ENCODE results near the gene ZNF302. TPM values are rescaled to one million over a fixed set of nuclear protein-coding genes. Genes with fewer than 3 reads are reported as not detected.

The ZNF302 gene
- total RNA-seq, 1 experiment from 2014 or later: 19.5 TPM

DNA sequence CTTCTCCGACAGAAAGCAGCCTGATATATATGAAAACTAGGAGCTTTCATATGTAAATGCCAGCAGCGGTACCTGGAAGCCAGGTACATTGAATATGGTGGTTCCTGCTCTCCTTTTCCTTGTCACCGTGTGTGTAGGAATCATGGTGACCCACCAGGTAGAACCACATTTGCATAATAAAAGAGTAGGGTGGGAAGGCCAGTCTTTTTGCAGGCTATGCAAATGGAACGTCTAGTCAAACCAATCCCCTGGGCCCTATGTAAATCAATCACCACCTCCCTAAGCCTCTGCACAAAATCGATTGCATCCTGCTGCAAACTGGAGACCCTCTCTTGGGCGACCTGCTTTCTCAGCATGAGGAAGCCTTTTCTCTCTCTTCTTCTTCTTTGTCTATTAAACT lies 34.4 kb downstream of the ZNF302 start:
- H3K9me3 ChIP-seq (ENCODE audit: insufficient read depth, low read depth): peaks cover 10% of the 10 kb centered on the region; the same call in 1 of the 2 replicates

DNA sequence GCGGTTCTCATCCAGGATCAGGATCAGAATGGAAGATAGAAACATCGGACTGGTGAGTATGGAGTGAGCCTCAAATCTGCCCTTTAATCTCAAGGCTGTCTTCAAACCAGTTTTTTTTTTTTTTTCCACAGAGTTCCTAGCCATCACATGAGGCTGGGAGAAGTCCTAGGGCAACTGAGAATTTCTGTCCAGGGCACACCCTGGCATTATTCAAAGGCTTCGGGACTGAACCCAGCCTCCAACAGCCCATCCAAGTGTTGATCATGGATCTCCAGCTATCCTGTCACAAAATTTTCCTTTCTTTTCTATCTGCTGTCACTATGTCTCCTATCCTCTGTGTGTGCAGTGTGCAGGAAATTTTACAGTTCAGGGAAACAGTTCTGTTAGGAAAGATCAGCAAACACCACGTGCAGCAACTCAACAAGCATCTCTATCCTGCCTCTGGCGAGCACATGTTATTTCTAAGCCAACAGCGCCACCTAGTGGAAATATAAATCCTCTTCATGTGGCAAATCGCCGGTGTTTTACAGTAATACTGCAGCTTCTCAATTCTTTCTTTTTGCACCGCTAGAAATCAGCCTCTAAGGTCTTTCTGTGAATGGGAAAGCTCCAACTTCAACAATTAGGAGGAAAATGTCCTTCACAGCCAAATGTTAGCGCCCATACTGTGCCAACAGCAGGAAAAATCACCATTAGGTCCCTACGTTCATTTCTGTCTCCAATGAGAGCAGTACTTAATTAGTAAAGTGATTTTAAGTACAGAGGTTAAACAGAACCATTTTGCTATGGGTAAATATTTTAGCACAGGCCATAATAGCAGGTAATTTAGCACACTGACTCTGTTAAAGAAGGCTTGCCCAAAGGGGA lies 35.1 kb downstream of the ZNF302 start:
- CTCF ChIA-PET: no interaction called here
- Histone ChIP-seq H3K4me1 (replicated peaks; ENCODE audit: insufficient read depth) (no peaks in the 10 kb centered on the region), H3K36me3 (ENCODE audit: low read depth) (no peaks in the 10 kb centered on the region), H3F3A (ENCODE audit: insufficient read depth, low read depth) (no peaks in the 10 kb centered on the region), H4K20me1 (ENCODE audit: insufficient read depth) (no peaks in the 10 kb centered on the region), H3K27ac (no peak overlapping the region), H3K9me2 (ENCODE audit: insufficient read depth) (no peaks in the 10 kb centered on the region), H3K27me3 (ENCODE audit: insufficient read depth, low read depth) (peaks cover 9% of the 10 kb centered on the region; the same call in 1 of the 2 replicates), H3K4me3 (no peak overlapping the region), H3K9me3 (ENCODE audit: insufficient read depth, low read depth) (peaks cover 10% of the 10 kb centered on the region; the same call in 1 of the 2 replicates), H3K4me2 (no peak overlapping the region), H2AFZ (no peak overlapping the region), H3K79me2 (ENCODE audit: low read depth) (no peaks in the 10 kb centered on the region)
- POLR2A ChIA-PET (ENCODE audit: unreplicated experiment): no interaction called here
- TF ChIP-seq EZH2 (IDR thresholded peaks at IDR 0.05; ENCODE audit: low read depth): no peak
- TF ChIP-seq, protein P1, sequence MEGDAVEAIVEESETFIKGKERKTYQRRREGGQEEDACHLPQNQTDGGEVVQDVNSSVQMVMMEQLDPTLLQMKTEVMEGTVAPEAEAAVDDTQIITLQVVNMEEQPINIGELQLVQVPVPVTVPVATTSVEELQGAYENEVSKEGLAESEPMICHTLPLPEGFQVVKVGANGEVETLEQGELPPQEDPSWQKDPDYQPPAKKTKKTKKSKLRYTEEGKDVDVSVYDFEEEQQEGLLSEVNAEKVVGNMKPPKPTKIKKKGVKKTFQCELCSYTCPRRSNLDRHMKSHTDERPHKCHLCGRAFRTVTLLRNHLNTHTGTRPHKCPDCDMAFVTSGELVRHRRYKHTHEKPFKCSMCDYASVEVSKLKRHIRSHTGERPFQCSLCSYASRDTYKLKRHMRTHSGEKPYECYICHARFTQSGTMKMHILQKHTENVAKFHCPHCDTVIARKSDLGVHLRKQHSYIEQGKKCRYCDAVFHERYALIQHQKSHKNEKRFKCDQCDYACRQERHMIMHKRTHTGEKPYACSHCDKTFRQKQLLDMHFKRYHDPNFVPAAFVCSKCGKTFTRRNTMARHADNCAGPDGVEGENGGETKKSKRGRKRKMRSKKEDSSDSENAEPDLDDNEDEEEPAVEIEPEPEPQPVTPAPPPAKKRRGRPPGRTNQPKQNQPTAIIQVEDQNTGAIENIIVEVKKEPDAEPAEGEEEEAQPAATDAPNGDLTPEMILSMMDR (conservative IDR thresholded peaks at IDR 0.05): peak; percentile 86
- DNase-seq: peak; percentile 48 to 58
- intact Hi-C loops (cut with micrococcal nuclease; ENCODE audit: unreplicated experiment): loop anchor here (1.0 kb wide), 2 partner anchors 73 to 211 kb away; no protein-coding TSS in a partner anchor
- BruUV-seq (replicated peaks): no TSS peak

More for the DNA sequence above, 34.4 kb downstream of the ZNF302 start:
- no peaks in the 10 kb centered on the region for H3K79me2 ChIP-seq (ENCODE audit: low read depth)
- H3K27me3 ChIP-seq (ENCODE audit: insufficient read depth, low read depth): peaks cover 3% of the 10 kb centered on the region; the same call in 1 of the 2 replicates
- no peaks in the 10 kb centered on the region for H3F3A ChIP-seq (ENCODE audit: insufficient read depth, low read depth)
- DNase-seq: no peak
- H3K9me2 ChIP-seq (ENCODE audit: insufficient read depth): no peaks in the 10 kb centered on the region
- ChIA-PET CTCF (no interaction called here), POLR2A (ENCODE audit: unreplicated experiment) (no interaction called here)
- no peak overlapping the region for H3K4me2 ChIP-seq
- intact Hi-C loops (cut with micrococcal nuclease; ENCODE audit: unreplicated experiment): loop anchor here (1.0 kb wide), 2 partner anchors 73 to 211 kb away; no protein-coding TSS in a partner anchor
- H3K27ac ChIP-seq: no peak overlapping the region
- no peaks in the 10 kb centered on the region for H3K4me1 ChIP-seq (replicated peaks; ENCODE audit: insufficient read depth)
- no TSS peak for BruUV-seq (replicated peaks)
- H2AFZ ChIP-seq: no peak overlapping the region
- no peaks in the 10 kb centered on the region for H4K20me1 ChIP-seq (ENCODE audit: insufficient read depth)
- no peaks in the 10 kb centered on the region for H3K36me3 ChIP-seq (ENCODE audit: low read depth)
- H3K4me3 ChIP-seq: no peak overlapping the region
- TF ChIP-seq, protein P1 (conservative IDR thresholded peaks at IDR 0.05): no peak
- no peak for TF ChIP-seq EZH2 (IDR thresholded peaks at IDR 0.05; ENCODE audit: low read depth)

DNA sequence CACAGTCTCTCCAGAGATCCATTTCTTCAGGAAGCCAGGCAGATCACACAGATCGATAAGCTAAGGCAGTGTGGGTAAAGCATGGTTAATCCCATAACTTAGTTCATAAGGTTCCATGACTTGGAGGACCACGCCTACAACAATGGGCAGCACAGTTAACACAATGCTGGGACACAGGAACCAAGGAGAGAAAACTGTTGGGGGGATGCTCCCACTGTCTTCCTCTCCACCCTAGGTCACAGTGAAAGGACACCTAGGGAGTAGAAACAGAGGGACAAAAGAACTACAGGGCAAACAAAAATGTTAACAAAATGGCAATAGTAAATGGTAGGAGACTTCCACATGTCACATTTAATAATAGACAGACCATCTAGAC lies 35.8 kb downstream of the ZNF302 start:
- ChIA-PET POLR2A (ENCODE audit: unreplicated experiment) (no interaction called here), CTCF (no interaction called here)
- no peak for DNase-seq
- H3K27me3 ChIP-seq (ENCODE audit: insufficient read depth, low read depth): peaks cover 15% of the 10 kb centered on the region; the same call in 1 of the 2 replicates
- no TSS peak for BruUV-seq (replicated peaks)
- no peaks in the 10 kb centered on the region for H3K9me2 ChIP-seq (ENCODE audit: insufficient read depth)
- no peak overlapping the region for H3K27ac ChIP-seq
- H3K36me3 ChIP-seq (ENCODE audit: low read depth): no peaks in the 10 kb centered on the region
- H3K4me3 ChIP-seq: no peak overlapping the region
- H3F3A ChIP-seq (ENCODE audit: insufficient read depth, low read depth): no peaks in the 10 kb centered on the region
- no peak overlapping the region for H2AFZ ChIP-seq
- peaks cover 10% of the 10 kb centered on the region; the same call in 1 of the 2 replicates for H3K9me3 ChIP-seq (ENCODE audit: insufficient read depth, low read depth)
- no peaks in the 10 kb centered on the region for H3K79me2 ChIP-seq (ENCODE audit: low read depth)
- H3K4me2 ChIP-seq: no peak overlapping the region
- intact Hi-C loops (cut with micrococcal nuclease; ENCODE audit: unreplicated experiment): no loop called here
- no peaks in the 10 kb centered on the region for H4K20me1 ChIP-seq (ENCODE audit: insufficient read depth)
- H3K4me1 ChIP-seq (replicated peaks; ENCODE audit: insufficient read depth): no peaks in the 10 kb centered on the region
- TF ChIP-seq, protein P1 (conservative IDR thresholded peaks at IDR 0.05): no peak
- no peak for TF ChIP-seq EZH2 (IDR thresholded peaks at IDR 0.05; ENCODE audit: low read depth)
